Measurements from ENCODE around the gene EYS.

The EYS gene

GRCh38 chr6:63714091-63714490, 1992.9 kb downstream of the EYS start:
- DNase-seq (ENCODE audit: low read depth) = no peak
- no peak overlapping the region for H3K4me3 ChIP-seq (ENCODE audit: low read length)
- TF ChIP-seq CTCF (IDR thresholded peaks at IDR 0.05; ENCODE audit: insufficient read depth, low read depth, low read length, missing control alignments) = no peak

GRCh38 chr6:63713332-63713731, 1993.7 kb downstream of the EYS start:
- H3K4me3 ChIP-seq (ENCODE audit: low read length) = no peak overlapping the region
- DNase-seq (ENCODE audit: low read depth) = no peak
- no peak for TF ChIP-seq CTCF (IDR thresholded peaks at IDR 0.05; ENCODE audit: insufficient read depth, low read depth, low read length, missing control alignments)

GRCh38 chr6:63709148-63709547, 1997.9 kb downstream of the EYS start:
- H3K4me3 ChIP-seq (ENCODE audit: low read length) = no peak overlapping the region
- no peak for DNase-seq (ENCODE audit: low read depth)
- no peak for TF ChIP-seq CTCF (IDR thresholded peaks at IDR 0.05; ENCODE audit: insufficient read depth, low read depth, low read length, missing control alignments)

GRCh38 chr6:63708631-63709030, 1998.4 kb downstream of the EYS start:
- H3K4me3 ChIP-seq (ENCODE audit: low read length) = no peak overlapping the region
- DNase-seq (ENCODE audit: low read depth) = no peak
- TF ChIP-seq CTCF (IDR thresholded peaks at IDR 0.05; ENCODE audit: insufficient read depth, low read depth, low read length, missing control alignments) = no peak

- H3K4me3 ChIP-seq (ENCODE audit: low read length) = no peak overlapping the region
- no peak for TF ChIP-seq CTCF (IDR thresholded peaks at IDR 0.05; ENCODE audit: insufficient read depth, low read depth, low read length, missing control alignments)
- no peak for DNase-seq (ENCODE audit: low read depth)
Measured at GRCh38 chr6:63706630-63707029, 2000.4 kb downstream of the EYS start.

- no peak for TF ChIP-seq CTCF (IDR thresholded peaks at IDR 0.05; ENCODE audit: insufficient read depth, low read depth, low read length, missing control alignments)
- no peak for DNase-seq (ENCODE audit: low read depth)
- H3K4me3 ChIP-seq (ENCODE audit: low read length) = no peak overlapping the region
Measured at GRCh38 chr6:63705707-63706106, 2001.3 kb downstream of the EYS start.

GRCh38 chr6:63690221-63690620, 2016.8 kb downstream of the EYS start:
- H3K4me3 ChIP-seq (ENCODE audit: low read length) = no peak overlapping the region
- TF ChIP-seq CTCF (IDR thresholded peaks at IDR 0.05; ENCODE audit: insufficient read depth, low read depth, low read length, missing control alignments) = no peak
- no peak for DNase-seq (ENCODE audit: low read depth)
